ENCODE measurements around the gene NSD2.

Gene NSD2

DNA sequence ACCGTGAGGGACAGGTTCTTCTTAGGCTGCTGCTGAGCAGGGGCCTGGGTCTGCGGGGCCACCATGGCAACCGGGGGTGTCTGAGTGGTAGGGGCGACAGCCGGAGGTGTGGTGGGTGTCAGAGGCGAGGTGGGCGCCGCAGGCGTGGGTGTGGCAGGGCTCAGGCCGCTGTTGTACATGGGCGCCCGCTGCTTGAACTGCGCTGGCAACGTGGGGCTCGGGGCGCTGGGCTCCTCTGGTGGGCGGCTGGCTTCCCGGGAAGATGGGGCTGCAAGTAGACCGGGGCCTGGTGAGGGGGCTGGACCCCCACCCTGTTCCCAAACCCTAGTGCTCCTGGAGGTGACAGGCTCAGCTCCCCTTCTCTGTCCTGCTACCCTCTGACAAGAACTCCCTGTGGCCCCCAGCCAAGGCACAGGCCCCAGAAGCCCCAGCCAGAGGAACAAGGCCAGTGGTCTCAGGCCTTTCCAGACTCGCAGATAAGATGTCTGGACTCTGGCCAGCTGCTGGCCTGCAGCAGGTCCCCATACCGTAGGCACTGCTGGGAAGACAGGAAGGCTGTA is 112.7 kb downstream of the NSD2 start:
- no peak for TF ChIP-seq FOXM1 (IDR thresholded peaks at IDR 0.05; ENCODE audit: borderline replicate concordance)
- TF ChIP-seq L3MBTL2 (conservative IDR thresholded peaks at IDR 0.05) = no peak
- no peak for TF ChIP-seq SP1 (IDR thresholded peaks at IDR 0.05)
- no peak for TF ChIP-seq HDGF (IDR thresholded peaks at IDR 0.05; ENCODE audit: borderline replicate concordance)
- TF ChIP-seq TARDBP (IDR thresholded peaks at IDR 0.05) = no peak
- TF ChIP-seq ELF4 (IDR thresholded peaks at IDR 0.05) = no peak
- no peak for TF ChIP-seq FOXK2 (IDR thresholded peaks at IDR 0.05)
- TF ChIP-seq CTBP1 (IDR thresholded peaks at IDR 0.05; ENCODE audit: borderline replicate concordance) = no peak
- no peak for TF ChIP-seq ZNF384 (IDR thresholded peaks at IDR 0.05)
- TF ChIP-seq NFRKB (IDR thresholded peaks at IDR 0.05) = no peak
- no peak for TF ChIP-seq ARNT (IDR thresholded peaks at IDR 0.05)
- TF ChIP-seq, protein P1, sequence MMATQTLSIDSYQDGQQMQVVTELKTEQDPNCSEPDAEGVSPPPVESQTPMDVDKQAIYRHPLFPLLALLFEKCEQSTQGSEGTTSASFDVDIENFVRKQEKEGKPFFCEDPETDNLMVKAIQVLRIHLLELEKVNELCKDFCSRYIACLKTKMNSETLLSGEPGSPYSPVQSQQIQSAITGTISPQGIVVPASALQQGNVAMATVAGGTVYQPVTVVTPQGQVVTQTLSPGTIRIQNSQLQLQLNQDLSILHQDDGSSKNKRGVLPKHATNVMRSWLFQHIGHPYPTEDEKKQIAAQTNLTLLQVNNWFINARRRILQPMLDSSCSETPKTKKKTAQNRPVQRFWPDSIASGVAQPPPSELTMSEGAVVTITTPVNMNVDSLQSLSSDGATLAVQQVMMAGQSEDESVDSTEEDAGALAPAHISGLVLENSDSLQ (IDR thresholded peaks at IDR 0.05) = no peak
- TF ChIP-seq FOXA1 (IDR thresholded peaks at IDR 0.05) = no peak
- TF ChIP-seq LEF1 (IDR thresholded peaks at IDR 0.05; ENCODE audit: borderline replicate concordance) = no peak
- no peak for TF ChIP-seq BHLHE40 (IDR thresholded peaks at IDR 0.05; ENCODE audit: borderline replicate concordance)
- TF ChIP-seq SUZ12 (IDR thresholded peaks at IDR 0.05) = no peak
- no peak for DNase-seq (ENCODE audit: extremely low spot score)
- CTCF ChIA-PET = interaction anchor here (1.2 kb wide), 1 partner anchor 26 kb away, joined by 3 read pairs; no protein-coding TSS in a partner anchor
- POLR2A ChIA-PET = no interaction called here

DNA sequence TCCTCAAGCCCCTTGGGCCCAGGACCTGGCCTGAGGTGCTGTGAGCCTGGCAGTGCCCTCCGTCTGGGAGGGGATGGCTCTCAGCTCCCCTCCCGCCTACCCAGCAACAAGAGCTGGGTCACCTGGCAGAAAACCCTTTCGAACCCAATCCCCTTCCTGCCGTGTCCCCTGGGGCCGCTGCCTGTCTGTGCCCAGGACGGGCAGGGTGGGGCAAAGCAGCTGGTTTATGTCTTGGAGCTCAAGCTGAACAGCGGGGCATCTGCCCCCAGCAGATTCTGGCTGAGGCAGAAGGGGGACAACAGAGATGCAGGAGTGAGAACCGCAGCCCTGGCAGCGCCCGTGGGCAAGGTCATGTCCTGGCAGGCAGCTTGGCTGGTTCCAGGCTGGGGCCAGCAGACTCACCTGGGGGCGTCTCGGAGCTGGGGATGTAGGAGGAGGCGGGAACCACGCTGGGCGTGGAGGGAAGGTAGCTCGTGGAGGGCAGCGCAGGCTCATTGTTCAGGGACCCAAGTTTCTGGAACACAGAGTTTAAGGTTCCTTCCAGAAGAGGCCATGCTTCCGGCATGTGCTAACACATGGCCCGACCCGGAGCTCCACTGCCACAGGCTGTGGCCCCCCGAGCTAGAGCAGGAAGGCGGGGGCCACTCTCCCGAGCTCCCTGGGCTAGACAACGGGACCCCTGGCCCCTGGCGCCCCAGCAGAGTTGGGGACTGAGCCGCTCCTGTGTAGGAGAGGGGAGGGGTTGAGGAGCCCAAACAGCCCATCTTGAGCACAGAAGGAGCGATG is 113.4 kb downstream of the NSD2 start:
- TF ChIP-seq SP1 (IDR thresholded peaks at IDR 0.05) = no peak
- TF ChIP-seq NFRKB (IDR thresholded peaks at IDR 0.05) = no peak
- no peak for TF ChIP-seq BHLHE40 (IDR thresholded peaks at IDR 0.05; ENCODE audit: borderline replicate concordance)
- no peak for TF ChIP-seq LEF1 (IDR thresholded peaks at IDR 0.05; ENCODE audit: borderline replicate concordance)
- no peak for TF ChIP-seq HDGF (IDR thresholded peaks at IDR 0.05; ENCODE audit: borderline replicate concordance)
- TF ChIP-seq ARNT (IDR thresholded peaks at IDR 0.05) = no peak
- no peak for TF ChIP-seq ZNF384 (IDR thresholded peaks at IDR 0.05)
- TF ChIP-seq L3MBTL2 (conservative IDR thresholded peaks at IDR 0.05) = no peak
- no peak for TF ChIP-seq FOXM1 (IDR thresholded peaks at IDR 0.05; ENCODE audit: borderline replicate concordance)
- no peak for TF ChIP-seq CTBP1 (IDR thresholded peaks at IDR 0.05; ENCODE audit: borderline replicate concordance)
- no peak for TF ChIP-seq SUZ12 (IDR thresholded peaks at IDR 0.05)
- no peak for TF ChIP-seq FOXA1 (IDR thresholded peaks at IDR 0.05)
- ChIA-PET CTCF (interaction anchor here (1.2 kb wide), 1 partner anchor 25 kb away, joined by 3 read pairs; no protein-coding TSS in a partner anchor), POLR2A (no interaction called here)
- no peak for DNase-seq (ENCODE audit: extremely low spot score)

DNA sequence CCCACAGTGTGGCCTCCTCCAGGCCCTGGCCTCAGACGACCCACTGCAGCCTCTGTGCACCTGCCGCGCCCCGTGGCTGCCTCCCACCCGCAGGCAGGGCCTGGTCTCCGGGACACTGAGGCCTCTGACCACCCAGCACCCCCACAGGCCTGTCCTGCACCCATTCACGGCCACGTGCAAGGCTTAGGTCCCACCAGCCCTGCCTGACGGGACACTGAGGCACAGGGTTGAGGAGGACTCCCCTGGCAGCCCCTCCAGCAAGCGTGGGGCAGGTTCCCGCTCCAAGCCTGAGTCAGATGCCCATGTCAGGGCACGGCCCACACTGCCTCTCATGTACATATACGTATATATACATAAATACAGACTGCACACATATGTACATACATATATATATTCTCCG is 114.1 kb downstream of the NSD2 start:
- no peak for DNase-seq (ENCODE audit: extremely low spot score)
- no peak for TF ChIP-seq ZNF384 (IDR thresholded peaks at IDR 0.05)
- TF ChIP-seq TARDBP (IDR thresholded peaks at IDR 0.05) = no peak
- TF ChIP-seq SP1 (IDR thresholded peaks at IDR 0.05) = no peak
- no peak for TF ChIP-seq FOXA1 (IDR thresholded peaks at IDR 0.05)
- no peak for TF ChIP-seq BHLHE40 (IDR thresholded peaks at IDR 0.05; ENCODE audit: borderline replicate concordance)
- no peak for TF ChIP-seq FOXK2 (IDR thresholded peaks at IDR 0.05)
- TF ChIP-seq CTBP1 (IDR thresholded peaks at IDR 0.05; ENCODE audit: borderline replicate concordance) = no peak
- no peak for TF ChIP-seq NFRKB (IDR thresholded peaks at IDR 0.05)
- TF ChIP-seq SUZ12 (IDR thresholded peaks at IDR 0.05) = no peak
- no peak for TF ChIP-seq L3MBTL2 (conservative IDR thresholded peaks at IDR 0.05)
- POLR2A ChIA-PET = no interaction called here
- CTCF ChIA-PET = interaction anchor here (1.2 kb wide), 1 partner anchor 24 kb away, joined by 3 read pairs; no protein-coding TSS in a partner anchor

DNA sequence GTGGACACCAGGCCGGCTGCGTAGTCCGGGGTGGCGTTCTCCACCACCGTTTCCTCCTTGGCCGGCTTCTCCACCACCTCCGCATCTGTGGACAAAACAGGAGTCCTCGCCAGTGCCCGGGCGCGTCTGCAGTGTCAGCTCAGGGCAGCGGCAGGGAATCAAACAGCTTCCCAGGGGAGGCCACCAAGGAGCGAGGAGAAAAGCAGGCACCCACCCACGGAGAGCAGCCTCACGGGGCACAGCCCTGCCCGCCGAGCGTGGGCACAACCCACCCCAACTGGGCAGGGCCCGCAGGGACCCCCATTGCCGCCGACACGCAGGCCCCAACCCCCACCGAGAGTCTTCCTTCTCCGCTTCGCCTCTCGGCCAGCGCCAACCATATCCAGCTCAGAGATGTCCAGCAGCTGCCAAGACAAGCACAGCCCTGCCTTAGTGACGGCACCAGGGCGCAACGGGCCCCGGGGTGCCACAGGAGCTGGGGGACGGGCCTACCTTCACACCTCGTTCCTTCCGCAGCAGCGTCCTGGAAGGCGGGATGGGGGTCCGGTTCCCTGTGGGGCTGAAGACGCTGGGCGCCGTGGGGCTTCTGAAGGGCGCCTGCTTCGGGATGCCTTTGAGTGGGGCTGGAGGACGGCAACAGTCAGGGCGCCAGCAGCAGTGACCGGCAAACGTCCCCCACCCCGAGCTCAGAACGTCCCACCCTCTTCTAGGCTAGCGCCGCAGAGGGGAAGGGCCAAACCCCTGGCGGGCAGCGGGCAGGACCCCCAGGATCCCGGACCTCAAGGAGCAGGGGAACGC is 114.8 kb downstream of the NSD2 start:
- DNase-seq (ENCODE audit: extremely low spot score) = no peak
- ChIA-PET CTCF (no interaction called here), POLR2A (no interaction called here)
- no peak for TF ChIP-seq HDGF (IDR thresholded peaks at IDR 0.05; ENCODE audit: borderline replicate concordance)
- no peak for TF ChIP-seq FOXK2 (IDR thresholded peaks at IDR 0.05)
- no peak for TF ChIP-seq SUZ12 (IDR thresholded peaks at IDR 0.05)
- TF ChIP-seq CTBP1 (IDR thresholded peaks at IDR 0.05; ENCODE audit: borderline replicate concordance) = no peak
- TF ChIP-seq TARDBP (IDR thresholded peaks at IDR 0.05) = no peak
- TF ChIP-seq, protein P1 (IDR thresholded peaks at IDR 0.05) = no peak
- no peak for TF ChIP-seq ARNT (IDR thresholded peaks at IDR 0.05)
- no peak for TF ChIP-seq BHLHE40 (IDR thresholded peaks at IDR 0.05; ENCODE audit: borderline replicate concordance)
- no peak for TF ChIP-seq SP1 (IDR thresholded peaks at IDR 0.05)
- no peak for TF ChIP-seq NFRKB (IDR thresholded peaks at IDR 0.05)
- TF ChIP-seq FOXM1 (IDR thresholded peaks at IDR 0.05; ENCODE audit: borderline replicate concordance) = no peak
- no peak for TF ChIP-seq ELF4 (IDR thresholded peaks at IDR 0.05)
- TF ChIP-seq FOXA1 (IDR thresholded peaks at IDR 0.05) = no peak
- no peak for TF ChIP-seq LEF1 (IDR thresholded peaks at IDR 0.05; ENCODE audit: borderline replicate concordance)

DNA sequence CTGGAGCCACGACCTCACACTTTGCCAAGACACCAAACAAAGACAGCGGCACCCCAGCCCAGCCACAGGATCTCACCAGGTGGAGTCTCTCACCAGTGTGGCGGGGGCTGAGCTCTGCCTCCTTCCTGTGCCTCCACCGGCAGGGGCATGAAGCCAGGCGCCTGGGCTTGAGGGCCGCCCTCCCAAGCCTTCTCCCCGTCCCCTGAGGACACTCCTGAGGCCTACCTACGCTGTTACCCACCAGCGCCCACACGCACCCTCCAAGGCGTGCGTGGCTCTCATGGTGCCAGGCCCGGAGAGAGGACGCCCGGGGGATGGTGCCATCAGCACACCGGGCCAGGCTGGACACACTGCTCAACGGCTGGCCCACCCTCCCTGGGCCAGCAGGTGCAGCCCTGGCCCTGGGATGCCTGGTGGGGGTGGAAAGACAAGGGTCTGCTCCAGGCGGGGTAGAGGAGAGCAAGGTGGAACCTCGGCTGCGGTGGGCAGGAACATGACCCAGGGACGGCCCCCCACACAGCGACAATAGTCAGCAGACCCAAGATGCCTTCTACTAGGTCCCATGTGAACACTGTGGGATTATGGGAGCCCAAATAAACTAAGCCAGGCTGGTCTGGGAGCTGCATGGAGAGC is 115.5 kb downstream of the NSD2 start:
- POLR2A ChIA-PET = no interaction called here
- CTCF ChIA-PET = no interaction called here
- TF ChIP-seq FOXK2 (IDR thresholded peaks at IDR 0.05) (no peak), TARDBP (IDR thresholded peaks at IDR 0.05) (no peak), ELF4 (IDR thresholded peaks at IDR 0.05) (no peak), FOXA1 (IDR thresholded peaks at IDR 0.05) (no peak), BHLHE40 (IDR thresholded peaks at IDR 0.05; ENCODE audit: borderline replicate concordance) (no peak), SP1 (IDR thresholded peaks at IDR 0.05) (no peak), SUZ12 (IDR thresholded peaks at IDR 0.05) (no peak), ARNT (IDR thresholded peaks at IDR 0.05) (no peak), L3MBTL2 (conservative IDR thresholded peaks at IDR 0.05) (no peak), FOXM1 (IDR thresholded peaks at IDR 0.05; ENCODE audit: borderline replicate concordance) (no peak), LEF1 (IDR thresholded peaks at IDR 0.05; ENCODE audit: borderline replicate concordance) (no peak), HDGF (IDR thresholded peaks at IDR 0.05; ENCODE audit: borderline replicate concordance) (no peak), NFRKB (IDR thresholded peaks at IDR 0.05) (no peak), CTBP1 (IDR thresholded peaks at IDR 0.05; ENCODE audit: borderline replicate concordance) (no peak), ZNF384 (IDR thresholded peaks at IDR 0.05) (no peak)
- TF ChIP-seq, protein P1 (IDR thresholded peaks at IDR 0.05) = no peak
- DNase-seq (ENCODE audit: extremely low spot score) = no peak
